Measurements from ENCODE around the gene SMOC2.

The SMOC2 gene

GRCh38 chr6:168634541-168635328 lies 193.8 kb downstream of the SMOC2 start:
- DNase-seq = no peak

- DNase-seq = no peak
These were observed 195.4 kb downstream of the SMOC2 start for GRCh38 chr6:168636147-168637004.

- DNase-seq = no peak
These were observed 196.8 kb downstream of the SMOC2 start for GRCh38 chr6:168637834-168638233.

GRCh38 chr6:168638468-168639271 lies 197.7 kb downstream of the SMOC2 start:
- no peak for DNase-seq

- DNase-seq = no peak
These were observed 199.2 kb downstream of the SMOC2 start for GRCh38 chr6:168640181-168640580.

GRCh38 chr6:168640768-168641167 lies 199.8 kb downstream of the SMOC2 start:
- DNase-seq = no peak

- no peak for DNase-seq
These were observed 200.5 kb downstream of the SMOC2 start for GRCh38 chr6:168641446-168641845.

GRCh38 chr6:168643401-168643800 lies 202.4 kb downstream of the SMOC2 start:
- DNase-seq = no peak

GRCh38 chr6:168645326-168645725 lies 204.3 kb downstream of the SMOC2 start:
- no peak for DNase-seq

- no peak for DNase-seq
These were observed 206.3 kb downstream of the SMOC2 start for GRCh38 chr6:168647271-168647670.

GRCh38 chr6:168648240-168649125 lies 207.5 kb downstream of the SMOC2 start:
- no peak for DNase-seq

- no peak for DNase-seq
These were observed 208.2 kb downstream of the SMOC2 start for GRCh38 chr6:168649209-168649608.

- no peak for DNase-seq
These were observed 209.7 kb downstream of the SMOC2 start for GRCh38 chr6:168650671-168651111.

- DNase-seq = no peak
These were observed 214.6 kb downstream of the SMOC2 start for GRCh38 chr6:168655462-168656152.

- no peak for DNase-seq
These were observed 217.1 kb downstream of the SMOC2 start for GRCh38 chr6:168658059-168658458.

- no peak for DNase-seq
These were observed 219.5 kb downstream of the SMOC2 start for GRCh38 chr6:168660400-168660945.

GRCh38 chr6:168662301-168662936 lies 221.4 kb downstream of the SMOC2 start:
- DNase-seq = no peak

GRCh38 chr6:168663041-168663440 lies 222.1 kb downstream of the SMOC2 start:
- DNase-seq = no peak

- DNase-seq = no peak
These were observed 224.0 kb downstream of the SMOC2 start for GRCh38 chr6:168664956-168665355.

- DNase-seq = no peak
These were observed 225.2 kb downstream of the SMOC2 start for GRCh38 chr6:168666170-168666569.
